Upper lobe of left lung (tissue), 4 donors: ENCODE data around the gene DCPS.

Experiments
- CTCF ChIP-seq, 6 experiments: fragments of 450-650 bp in 4 of 6; fragments of 200-600 bp in 2 of 6; sonication (generic) in 2 of 6; IDR thresholded peaks; one replicate each; pipeline ENCODE4 v1.5.1; 2016 to 2019; ENCODE audit warnings: antibody characterized with exemption in 6 of 6
- EP300 ChIP-seq, 4 donors: sonication (generic); formaldehyde crosslinking; IDR thresholded peaks; one replicate each; pipeline ENCODE4 v1.5.1; 2017; ENCODE audit warnings: antibody characterized with exemption in 4 of 4, control low read depth in 2 of 4
- POLR2A ChIP-seq, 4 donors: fragments of 450-650 bp; IDR thresholded peaks; one replicate each; pipeline ENCODE4 v1.5.1; 2016 to 2017; ENCODE audit warnings: antibody characterized with exemption in 4 of 4, mild to moderate bottlenecking in 2 of 4
- POLR2AphosphoS5 ChIP-seq, 2 donors: sonication (generic); formaldehyde crosslinking; IDR thresholded peaks; one replicate each; pipeline ENCODE4 v1.5.1; 2017; ENCODE audit warnings: antibody characterized with exemption in 2 of 2

GRCh38 chr11:126344141-126345080, 40.6 kb downstream of the DCPS start:
- TF ChIP-seq POLR2A (IDR thresholded peaks at IDR 0.05) = no peak
- no peak for TF ChIP-seq CTCF (IDR thresholded peaks at IDR 0.05)
- no peak for TF ChIP-seq EP300 (IDR thresholded peaks at IDR 0.05)
- TF ChIP-seq POLR2AphosphoS5 (IDR thresholded peaks at IDR 0.05) = no peak
